Dermis lymphatic vessel endothelial cell (primary cell): Measurements from ENCODE around the gene ALDH9A1. TPM values are rescaled to one million over a fixed set of nuclear protein-coding genes. Genes with fewer than 3 reads are reported as not detected.

Source experiments
- total RNA-seq: library from RNA; depleted of rRNA; stranded (reverse); fragments of >200 nt; gene quantifications from 2 replicates; pipeline ENCODE4 v1.2.1, GENCODE V29; 2014

Gene ALDH9A1
- total RNA-seq = 82.6 and 124 TPM in 2 replicates

GRCh38 chr1:165697881-165698760, at the start of gene ALDH9A1:
Gene ALDH9A1 (minus strand): TSS chr1:165698562. CDS start chr1:165698558, 4 bp downstream.

GRCh38 chr1:165630629-165631341, 67.6 kb downstream of the ALDH9A1 start, which contains the start of gene MGST3:
Gene MGST3 (plus strand): TSS chr1:165631234. CDS start chr1:165649848, 18,614 bp downstream.

Other genes with a start within 250 kb of the ALDH9A1 start
- not detected in 2 replicates for gene LRRC52, start 154.6 kb downstream of the ALDH9A1 start, total RNA-seq
- 135 and 248 TPM in 2 replicates for gene MGST3, start 67.3 kb downstream of the ALDH9A1 start, total RNA-seq
- 50.8 and 65.4 TPM in 2 replicates for gene TMCO1, start 70.3 kb upstream of the ALDH9A1 start, total RNA-seq
- gene UCK2, start 129.1 kb upstream of the ALDH9A1 start, total RNA-seq = 54.3 and 84.8 TPM in 2 replicates